PFSK-1 (cell line): ENCODE results near the gene PLXNA1.

Source experiments
- FOXP2 ChIP-seq: optimal IDR thresholded peaks from 2 replicates; pipeline ENCODE3; 2011; ENCODE audit warnings: borderline replicate concordance, control low read depth, inconsistent platforms; ENCODE audit not compliant: insufficient read depth; ENCODE audit errors: extremely low read length, extremely low read depth
- POLR2AphosphoS5 ChIP-seq: IDR thresholded peaks from 2 replicates; pipeline ENCODE4 v1.6.1; 2012; ENCODE audit warnings: low read depth, mild to moderate bottlenecking, control low read depth, low read length, moderate library complexity
- REST ChIP-seq, 2 experiments: IDR thresholded peaks; 2 replicates each; pipeline versions ENCODE4 v1.6.1 to v1.8.0; 2011 to 2012; ENCODE audit warnings: low read depth in 2 of 2, low read length in 2 of 2, control low read depth in 1 of 2, inconsistent platforms in 1 of 2, mild to moderate bottlenecking in 1 of 2, moderate library complexity in 1 of 2; ENCODE audit not compliant: insufficient read depth in 1 of 2
- SIN3A ChIP-seq: IDR thresholded peaks from 2 replicates; pipeline ENCODE4 v1.6.1; 2012; ENCODE audit warnings: mild to moderate bottlenecking, low read length, moderate library complexity, borderline replicate concordance; ENCODE audit not compliant: insufficient read depth
- TAF1 ChIP-seq: IDR thresholded peaks from 2 replicates; pipeline ENCODE4 v1.6.1; 2012; ENCODE audit warnings: low read length, control low read depth, borderline replicate concordance; ENCODE audit not compliant: insufficient read depth

The PLXNA1 gene

DNA sequence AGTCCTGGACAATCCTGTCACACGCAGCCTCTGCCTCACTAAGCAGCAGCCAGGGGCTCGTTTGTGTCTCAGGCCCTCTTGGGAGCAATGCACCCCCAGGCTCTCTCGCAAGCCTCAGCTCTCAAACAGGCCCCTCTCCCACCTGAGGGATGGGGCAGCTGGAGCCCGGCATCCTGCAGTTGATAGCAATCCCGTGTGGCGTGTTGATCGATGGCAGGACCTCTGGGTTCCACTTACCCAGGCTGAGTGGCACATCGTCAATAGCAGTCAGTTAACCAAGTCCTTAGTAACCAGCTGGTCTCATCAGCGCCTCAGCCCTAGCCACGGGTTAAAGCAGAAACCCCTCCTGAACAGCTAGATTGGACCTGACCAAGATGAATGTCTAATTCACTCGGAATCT lies 36.5 kb upstream of the PLXNA1 start:
- TF ChIP-seq REST (IDR thresholded peaks at IDR 0.05; ENCODE audit: insufficient read depth in 1 of 2, low read depth in 2 of 2, low read length in 2 of 2), result no peak
- no peak for TF ChIP-seq TAF1
- no peak for TF ChIP-seq POLR2AphosphoS5
- TF ChIP-seq FOXP2, result no peak

DNA sequence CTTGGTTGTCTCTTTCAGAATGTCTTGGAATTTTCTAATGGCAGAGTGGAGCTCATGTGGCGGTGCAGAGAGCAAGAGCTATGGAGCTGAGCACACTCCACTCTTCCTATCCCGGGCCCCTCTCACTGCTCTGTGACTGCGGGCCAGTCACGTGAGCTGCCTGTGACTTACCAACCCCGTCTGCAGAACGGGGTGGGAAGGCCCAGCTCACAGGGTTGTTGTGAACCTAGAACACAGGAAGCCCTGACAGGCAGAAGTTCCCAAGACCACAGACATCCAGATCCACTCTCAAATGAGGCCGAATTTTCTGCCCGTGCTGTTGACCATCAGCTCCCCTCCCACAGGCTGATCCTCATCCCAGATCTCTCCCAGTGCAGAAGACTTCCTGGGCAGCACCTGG lies 35.5 kb upstream of the PLXNA1 start:
- TF ChIP-seq REST (IDR thresholded peaks at IDR 0.05; ENCODE audit: insufficient read depth in 1 of 2, low read depth in 2 of 2, low read length in 2 of 2) (no peak), POLR2AphosphoS5 (no peak), FOXP2 (no peak), SIN3A (no peak), TAF1 (no peak)

DNA sequence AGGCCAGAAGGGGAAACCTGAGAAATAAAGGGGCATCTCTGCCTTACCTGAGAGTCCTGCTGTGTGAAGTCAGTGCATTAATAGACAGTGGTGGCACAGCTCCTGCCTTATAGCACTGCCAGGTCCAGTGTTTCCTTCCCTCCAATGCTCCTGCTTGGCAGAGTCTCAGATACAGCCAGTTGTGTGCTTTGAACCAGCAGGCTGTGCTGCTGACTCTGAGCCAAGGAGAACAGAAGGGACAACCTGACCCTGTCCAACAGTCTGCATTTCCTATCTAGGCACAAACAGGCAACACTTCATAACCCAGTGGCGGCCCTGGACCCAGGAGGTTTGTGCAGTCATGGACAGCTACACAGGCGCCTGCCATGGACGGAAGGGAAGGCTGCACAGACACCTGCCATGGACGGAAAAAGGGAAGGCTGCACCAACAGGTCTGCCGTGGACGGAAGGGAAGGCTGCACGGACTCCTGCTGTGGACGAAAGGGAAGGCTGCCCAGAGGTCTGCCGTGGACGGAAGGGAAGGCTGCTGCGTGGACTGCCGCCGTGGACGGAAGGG lies 33.9 kb upstream of the PLXNA1 start:
- no peak for TF ChIP-seq POLR2AphosphoS5
- no peak for TF ChIP-seq FOXP2
- TF ChIP-seq REST (IDR thresholded peaks at IDR 0.05; ENCODE audit: insufficient read depth in 1 of 2, low read depth in 2 of 2, low read length in 2 of 2), result no peak
- TF ChIP-seq TAF1, result no peak
- TF ChIP-seq SIN3A, result no peak

DNA sequence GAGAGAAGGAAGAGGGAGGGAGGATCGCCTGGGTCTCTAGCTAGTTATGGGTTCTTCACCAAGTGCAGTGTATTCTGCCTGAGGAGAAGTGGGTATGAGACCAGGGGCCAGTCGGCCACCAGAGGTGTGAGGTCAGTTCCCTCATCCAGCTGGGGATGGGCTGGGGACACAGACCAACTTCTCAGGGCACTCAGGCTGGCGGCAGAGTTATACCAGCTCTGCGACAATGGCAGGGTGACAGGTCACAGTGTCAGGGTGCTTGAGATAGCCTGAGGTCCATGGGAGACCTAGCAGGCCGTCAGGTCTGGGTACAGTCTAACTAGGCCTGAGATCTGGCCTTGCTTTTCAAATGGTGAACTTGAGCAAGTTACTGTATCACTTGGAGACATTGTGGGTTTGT lies 31.4 kb upstream of the PLXNA1 start:
- TF ChIP-seq TAF1 (no peak), POLR2AphosphoS5 (no peak), FOXP2 (no peak), SIN3A (no peak), REST (IDR thresholded peaks at IDR 0.05; ENCODE audit: insufficient read depth in 1 of 2, low read depth in 2 of 2, low read length in 2 of 2) (no peak)

- TF ChIP-seq SIN3A (no peak), FOXP2 (no peak), REST (IDR thresholded peaks at IDR 0.05; ENCODE audit: insufficient read depth in 1 of 2, low read depth in 2 of 2, low read length in 2 of 2) (no peak), POLR2AphosphoS5 (no peak), TAF1 (no peak)
Measured at GRCh38 chr3:126952261-126952982, 30.5 kb upstream of the PLXNA1 start.
